HG03442 (cell line): ENCODE measurements around the gene PDE4D.
A peak's percentile ranks its signal among the peaks of the same experiment; 100 is the strongest.

ENCODE experiments used
- ATAC-seq: cut with Tn5 transposase; IDR thresholded peaks from one replicate; pipeline ENCODE4 v1.9.1; 2021; ENCODE audit warnings: mild to moderate bottlenecking, moderate library complexity; ENCODE audit not compliant: unreplicated experiment

The PDE4D gene

DNA sequence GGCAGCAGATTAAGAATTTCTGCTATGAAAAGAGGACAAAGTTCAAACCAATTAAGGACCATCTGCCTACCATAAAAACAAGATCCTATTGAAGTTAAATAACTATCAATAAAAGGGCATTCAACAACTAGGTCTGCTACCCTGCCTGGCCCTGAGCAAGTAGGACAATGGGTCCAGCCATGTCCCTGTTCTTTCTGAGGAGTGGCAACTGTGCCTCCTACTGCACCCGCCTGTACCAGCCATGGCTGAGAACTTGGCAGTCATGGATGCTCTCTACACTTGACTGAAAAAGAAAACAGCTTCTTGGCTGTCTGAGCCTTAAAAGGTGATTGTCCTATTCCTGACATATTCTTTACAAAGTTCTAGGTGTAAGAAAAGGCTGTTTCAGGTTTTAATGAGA, 652.4 kb downstream of the PDE4D start:
- ATAC-seq = no peak

DNA sequence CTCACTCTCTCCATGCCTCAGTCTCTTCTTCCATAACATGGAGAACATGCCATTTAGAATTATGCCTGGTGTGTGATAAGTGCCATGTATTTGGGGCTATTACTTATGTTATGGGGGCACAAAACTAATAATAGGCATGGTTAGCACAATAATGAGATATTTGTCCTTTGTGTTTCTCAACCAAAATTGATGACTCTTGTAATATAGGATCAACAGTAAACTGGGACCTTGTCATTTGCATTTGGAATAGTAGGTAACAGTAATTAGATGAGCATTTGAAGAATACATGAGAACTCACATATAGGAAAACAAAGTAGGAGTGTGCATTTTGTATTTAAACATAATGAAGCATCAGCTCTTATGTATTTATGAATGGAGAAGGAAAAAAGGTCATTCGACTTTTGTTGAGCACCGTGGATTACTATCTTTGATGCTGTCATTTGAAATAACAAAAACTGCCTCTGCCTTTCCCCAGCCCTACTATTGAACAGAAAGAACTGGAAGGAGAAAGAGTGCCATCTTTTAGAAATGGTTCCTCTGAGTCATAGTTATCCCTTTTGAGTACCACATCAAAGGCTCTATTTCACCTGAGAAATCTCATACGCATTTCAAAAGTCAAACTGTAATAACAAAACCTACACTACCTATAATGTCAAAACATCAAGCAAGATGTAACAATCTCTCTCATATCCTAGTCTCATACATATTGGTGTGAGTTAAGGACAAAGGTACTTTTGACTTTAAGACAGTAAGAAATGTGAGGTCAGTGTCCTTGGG, 655.2 kb downstream of the PDE4D start:
- peak; percentile 93 for ATAC-seq

DNA sequence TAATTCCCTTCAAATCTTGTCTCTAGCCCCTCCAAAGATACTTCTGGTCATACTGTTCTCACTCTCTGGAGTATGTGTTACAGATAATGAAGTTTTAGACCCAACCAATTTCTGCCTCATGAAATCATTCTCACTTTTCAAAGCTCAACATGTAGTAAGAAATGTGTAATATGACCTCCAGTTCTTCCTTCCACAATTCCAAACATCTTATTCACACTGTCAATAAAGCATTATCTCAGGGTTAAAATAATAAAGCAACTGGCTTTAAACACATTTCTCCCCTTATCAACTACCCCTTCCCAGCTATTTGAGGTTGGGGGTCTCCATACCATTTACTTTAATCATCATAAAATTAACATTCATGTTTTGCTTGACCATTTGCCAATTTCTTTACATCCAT, 656.5 kb downstream of the PDE4D start:
- no peak for ATAC-seq

DNA sequence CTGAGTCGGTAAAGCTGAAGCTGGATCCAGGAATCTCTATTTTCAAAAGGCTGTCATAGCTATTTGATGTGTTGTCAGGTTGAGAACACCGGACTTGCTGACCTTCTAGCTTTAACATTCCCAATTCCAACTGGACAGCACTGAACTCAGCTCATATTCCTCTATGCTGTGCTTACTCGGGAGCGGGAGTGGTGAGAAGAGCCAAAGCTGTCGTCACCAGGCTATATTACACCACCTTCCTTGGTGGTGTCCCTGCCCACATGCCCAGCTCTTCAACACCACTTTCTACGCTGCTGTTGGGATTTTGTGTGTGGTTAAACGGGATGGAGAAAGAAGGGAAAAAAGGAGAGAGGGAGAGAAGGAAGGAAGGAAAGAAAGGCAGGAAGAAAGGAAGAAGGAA, 657.1 kb downstream of the PDE4D start:
- no peak for ATAC-seq

DNA sequence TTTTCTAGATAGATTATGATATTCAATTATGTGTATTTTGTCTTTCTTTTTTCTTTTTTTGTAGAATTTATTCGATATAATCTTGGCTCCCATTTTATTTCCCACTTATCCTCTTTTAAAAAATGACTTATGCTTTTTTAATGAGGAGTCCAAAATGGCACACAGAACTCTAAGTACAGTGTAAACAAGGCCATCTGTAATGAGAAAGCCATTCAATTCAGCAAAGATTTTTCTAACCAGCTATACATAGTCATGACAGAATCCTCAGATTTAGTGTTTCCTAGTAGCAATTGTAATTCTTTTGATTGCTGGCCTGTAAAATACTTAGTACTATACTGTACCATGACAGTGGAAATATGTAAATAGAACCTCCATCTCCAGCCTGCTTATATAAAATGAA, 659.3 kb downstream of the PDE4D start:
- no peak for ATAC-seq

DNA sequence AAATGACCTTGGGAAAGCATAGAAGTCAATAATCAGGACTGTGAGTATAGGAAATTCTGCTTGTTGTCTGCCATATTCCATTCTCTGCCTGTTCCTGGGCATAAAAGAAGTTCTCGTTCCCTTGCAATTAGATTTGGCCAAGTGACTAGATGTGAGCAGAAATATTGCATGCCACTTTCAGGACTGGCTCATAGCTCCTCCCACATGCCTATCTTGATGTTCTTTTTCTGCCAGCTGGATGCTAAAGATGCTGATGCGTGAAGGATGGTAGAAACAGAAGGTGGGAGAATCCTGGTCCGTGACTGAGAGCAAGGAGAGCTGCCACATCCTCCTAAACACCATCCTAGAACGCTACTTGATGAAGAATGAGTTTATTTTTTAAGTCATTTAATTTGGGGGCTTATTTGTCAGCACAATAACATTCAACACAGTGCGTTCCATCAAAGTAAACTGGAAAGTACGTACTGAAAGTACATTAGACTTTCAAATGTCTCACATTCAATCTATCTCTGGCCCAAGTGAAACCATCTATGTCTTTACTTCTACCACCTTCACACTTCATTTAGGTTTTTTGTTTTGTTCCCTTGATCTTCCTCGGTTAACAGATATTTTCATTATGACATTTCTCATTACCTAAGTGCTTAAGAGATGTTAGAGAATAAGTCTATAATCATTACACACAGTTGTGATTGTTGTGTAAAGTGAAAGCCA, 662.1 kb downstream of the PDE4D start:
- ATAC-seq = no peak

DNA sequence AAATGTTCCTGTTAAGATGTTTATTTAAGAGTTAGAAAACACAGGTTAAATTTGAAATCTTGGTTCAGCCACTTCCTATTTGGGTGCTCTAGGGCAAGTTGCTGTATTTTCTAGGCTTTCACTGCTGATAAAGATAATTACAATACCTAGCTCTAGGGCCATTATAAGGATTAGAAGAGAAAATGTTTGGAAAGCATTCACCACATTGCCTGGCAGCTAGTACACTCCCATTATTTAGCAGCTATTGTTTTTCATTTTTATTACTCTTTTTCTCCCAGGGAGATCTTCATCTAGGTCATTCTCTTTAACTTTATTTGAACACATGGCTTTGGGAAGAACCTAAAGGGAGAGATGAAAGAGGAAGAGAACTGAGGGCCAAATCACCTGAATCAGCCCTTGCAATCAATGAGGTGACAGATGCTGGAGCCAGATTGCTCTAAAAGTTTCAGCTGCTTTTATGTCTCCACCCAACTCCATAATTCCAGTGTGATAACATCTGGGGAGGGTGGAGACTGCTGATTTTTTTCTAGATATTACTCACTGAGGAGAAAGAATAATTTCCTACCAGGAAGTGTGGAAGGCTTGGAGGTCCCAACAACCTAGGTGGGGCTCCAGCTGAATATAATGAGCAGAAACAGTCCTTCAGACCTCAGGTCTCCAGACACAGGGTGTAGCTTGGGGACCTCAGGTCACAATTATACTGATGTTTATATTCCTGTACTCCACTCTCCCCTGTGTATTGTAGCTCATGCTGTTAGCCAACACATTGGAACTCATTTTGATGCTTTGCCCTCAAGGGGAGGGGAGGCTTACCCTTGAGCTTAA, 670.6 kb downstream of the PDE4D start:
- ATAC-seq = no peak

DNA sequence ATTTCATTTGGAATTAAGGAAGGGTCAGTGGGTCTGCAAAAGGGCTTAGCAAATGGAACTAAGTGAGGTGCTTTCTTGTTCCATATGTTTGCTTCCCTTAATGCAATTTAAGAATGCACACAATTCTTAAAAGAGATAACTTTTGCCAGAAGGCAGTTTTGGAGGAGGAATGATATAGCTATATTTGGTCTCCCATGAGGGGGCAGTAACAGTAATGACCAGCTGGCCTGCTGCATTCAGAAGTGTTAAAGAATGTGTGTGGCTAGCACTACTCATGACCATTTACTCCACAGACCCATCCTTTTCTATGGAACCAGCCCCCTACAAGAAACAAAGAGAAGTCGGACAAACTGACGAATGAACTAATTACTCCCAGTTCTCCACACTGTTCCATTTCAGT, 671.8 kb downstream of the PDE4D start:
- no peak for ATAC-seq

DNA sequence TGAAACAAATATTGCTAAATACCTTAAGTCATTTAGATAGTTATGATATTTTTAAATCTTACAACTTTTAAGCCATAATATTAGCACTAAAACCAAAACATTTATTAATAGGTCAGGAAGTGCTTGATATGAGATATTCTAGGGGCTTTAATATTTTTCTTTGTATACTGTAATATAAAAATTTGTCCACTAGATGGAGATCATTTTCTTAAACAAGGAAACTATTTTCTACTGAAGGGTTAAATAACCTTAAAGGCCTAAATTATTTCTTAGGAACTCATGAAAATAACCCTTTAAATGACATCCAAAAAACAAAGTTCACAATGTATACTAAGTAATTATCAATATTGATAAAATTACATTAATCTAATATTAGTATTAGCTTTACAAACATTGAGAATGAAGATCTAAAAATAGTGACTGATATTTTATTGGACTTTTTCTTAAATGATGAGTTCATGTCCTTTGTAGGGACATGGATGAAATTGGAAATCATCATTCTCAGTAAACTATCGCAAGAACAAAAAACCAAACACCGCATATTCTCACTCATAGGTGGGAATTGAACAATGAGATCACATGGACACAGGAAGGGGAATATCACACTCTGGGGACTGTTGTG, 675.0 kb downstream of the PDE4D start:
- no peak for ATAC-seq

DNA sequence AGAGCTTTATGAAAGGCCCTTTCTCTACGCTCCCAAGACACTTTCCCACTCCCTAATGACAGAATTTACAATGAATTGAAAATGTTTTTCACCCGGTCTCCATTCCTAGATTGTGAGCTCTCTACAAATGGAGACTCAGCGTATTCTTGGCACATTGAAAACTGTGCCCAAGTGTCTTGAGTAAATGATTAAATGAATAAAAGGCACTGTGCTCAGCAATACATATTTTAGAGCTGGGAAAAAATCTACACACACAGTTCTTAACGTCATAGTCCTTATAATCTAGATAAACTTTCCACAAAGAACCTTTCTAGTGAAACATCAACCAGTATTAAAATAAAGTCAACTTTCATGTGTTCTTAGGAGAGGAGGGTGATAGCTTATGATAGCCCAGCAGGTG, 676.7 kb downstream of the PDE4D start:
- ATAC-seq = no peak

DNA sequence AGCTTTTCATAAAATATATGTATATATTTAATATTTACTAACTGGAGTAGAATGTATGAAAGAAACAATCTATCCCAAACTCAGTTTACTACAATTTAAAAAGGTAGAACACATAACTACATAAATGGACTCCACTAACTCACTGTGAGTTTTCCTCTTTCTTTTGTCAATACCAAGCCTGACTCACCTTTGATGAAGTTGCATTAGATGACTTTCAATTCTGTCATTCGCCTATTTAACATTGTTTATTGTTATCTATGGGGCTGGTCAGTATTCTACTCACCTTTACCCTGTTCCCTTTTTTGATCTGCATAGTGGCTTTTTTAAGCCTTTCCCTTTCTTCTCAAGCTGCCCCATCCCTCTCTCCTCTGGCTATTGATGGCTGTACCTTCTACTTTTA, 680.9 kb downstream of the PDE4D start:
- ATAC-seq = no peak

DNA sequence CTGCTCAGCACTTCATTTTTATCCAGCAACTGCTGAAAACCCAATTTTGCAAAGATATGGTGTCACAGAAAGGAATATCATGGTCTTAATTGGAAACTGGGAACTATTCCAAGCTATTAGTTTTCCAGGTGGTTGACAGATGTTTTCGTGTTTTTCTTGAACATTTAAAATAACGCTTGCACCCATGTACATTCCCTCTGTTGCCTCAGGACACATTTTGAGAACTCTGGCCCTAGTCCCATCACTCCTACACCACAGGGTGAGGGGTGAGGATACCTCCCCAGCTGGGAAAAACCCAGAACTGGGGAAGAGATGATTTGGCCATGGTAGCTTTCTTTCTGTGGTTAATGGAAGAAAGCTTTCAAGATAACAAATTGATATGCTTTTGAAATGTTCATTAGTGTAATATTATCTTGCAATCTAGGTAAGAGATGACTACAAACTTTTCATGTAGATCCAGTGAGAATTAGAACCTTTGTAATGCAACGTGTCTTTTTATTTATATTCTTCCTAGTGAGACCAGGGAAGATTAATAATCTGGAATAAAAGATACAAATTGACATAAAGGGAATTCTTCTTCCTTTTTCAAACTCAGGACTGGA, 683.7 kb downstream of the PDE4D start:
- no peak for ATAC-seq

DNA sequence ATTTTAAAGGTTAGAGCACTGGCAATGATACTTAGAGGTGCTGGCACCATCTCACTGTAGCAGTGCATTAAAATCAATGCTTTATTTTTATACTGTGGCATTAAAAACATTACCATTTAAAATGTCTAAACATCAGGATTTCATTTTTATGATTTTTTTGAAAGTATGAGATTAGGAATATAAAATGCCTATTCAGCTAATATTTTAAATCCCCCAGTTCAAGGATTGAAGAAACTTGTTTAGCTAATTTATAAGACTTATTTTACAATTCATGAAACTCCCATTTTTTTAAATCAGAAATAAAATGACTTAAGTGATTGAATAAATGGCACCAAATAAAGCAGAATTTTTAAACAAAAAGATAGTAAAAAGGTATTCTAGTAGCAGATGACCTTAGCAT, 685.1 kb downstream of the PDE4D start:
- no peak for ATAC-seq

DNA sequence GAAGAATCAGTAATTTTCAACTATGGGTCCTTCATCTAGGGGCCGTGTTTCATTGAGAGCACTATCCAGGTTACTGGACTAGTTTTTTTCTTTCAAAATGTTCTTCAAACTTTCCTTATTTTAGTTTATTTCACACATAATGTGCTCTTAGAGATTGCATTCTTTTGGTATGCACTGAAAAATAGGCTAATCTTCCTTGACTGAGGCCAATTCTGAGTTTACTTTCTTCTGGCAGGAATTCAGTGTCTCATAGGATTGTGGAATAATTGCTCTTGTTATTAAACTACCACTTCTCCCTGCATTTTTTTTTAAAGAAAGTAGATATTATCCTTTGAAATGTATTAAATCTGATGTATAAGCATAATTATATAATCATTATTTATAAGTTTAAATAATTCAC, 686.1 kb downstream of the PDE4D start:
- ATAC-seq = no peak

DNA sequence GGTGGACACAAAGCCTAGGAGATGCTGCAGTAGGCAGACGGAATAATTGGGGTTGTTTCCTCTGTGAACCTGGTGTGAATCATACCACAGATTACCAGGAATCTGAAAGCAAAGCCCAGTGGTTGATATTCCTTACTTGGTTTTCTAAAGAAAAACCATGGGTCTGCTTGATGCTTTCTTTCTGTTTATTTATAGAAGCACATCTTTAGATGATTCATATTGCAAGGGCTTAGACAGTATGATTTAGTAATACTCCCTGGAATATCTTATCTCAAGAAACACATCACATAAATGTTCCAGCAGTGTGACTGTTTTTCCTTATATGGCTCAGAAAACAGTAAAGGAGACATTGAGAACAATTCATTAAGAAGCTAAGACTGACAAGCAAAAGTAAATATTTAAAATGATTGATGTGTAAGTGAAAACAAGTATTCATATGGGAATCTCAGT, 687.4 kb downstream of the PDE4D start:
- no peak for ATAC-seq

DNA sequence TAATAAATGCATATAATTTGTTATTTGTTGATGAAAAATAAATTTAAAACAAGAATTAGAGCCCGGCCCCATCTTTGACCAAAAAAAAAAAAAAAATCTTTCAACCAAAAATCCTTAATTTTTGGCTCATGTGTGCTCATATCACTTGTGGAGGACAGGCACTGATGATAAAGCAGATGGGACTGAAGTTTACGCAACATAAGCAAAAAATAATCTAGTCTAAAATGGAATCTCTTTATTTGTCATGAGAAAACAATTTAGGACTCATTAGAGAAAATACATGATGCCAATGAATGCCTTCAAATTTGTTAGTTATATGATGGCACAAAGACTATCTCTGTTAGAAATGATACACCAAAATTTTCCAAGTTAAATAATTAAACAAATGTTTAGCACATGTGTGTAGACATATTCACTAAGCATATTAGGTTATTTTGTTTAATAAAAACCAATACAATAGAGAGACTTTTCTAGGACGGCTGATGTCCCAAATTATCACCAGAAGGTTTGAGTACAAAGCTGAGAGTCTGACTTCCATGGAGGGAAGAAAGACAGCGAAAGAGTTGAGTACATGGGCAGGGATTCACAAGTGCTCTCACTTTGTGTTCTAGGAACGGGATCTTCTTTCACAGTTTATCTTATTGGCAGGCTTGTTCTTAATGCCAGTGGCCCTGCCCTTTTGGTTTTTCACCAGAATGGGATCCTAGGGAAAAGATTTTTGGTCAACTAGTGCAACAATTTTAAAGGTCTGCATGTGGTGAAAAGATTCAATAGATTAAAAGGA, 689.2 kb downstream of the PDE4D start:
- ATAC-seq = no peak

DNA sequence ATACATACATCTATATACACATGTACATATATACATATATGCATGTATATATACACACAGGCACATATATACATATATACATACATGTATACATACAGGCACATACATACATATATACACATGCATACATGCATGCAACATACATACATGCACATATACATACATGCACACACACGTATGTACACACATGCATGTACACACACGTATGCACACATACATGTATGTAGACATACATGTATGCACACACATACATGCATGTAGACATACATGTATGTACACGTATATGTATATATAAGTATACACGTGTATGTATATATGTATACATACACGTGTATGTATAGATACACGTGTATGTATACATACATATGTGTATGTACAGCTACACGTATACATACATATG, 693.7 kb downstream of the PDE4D start:
- ATAC-seq = no peak

DNA sequence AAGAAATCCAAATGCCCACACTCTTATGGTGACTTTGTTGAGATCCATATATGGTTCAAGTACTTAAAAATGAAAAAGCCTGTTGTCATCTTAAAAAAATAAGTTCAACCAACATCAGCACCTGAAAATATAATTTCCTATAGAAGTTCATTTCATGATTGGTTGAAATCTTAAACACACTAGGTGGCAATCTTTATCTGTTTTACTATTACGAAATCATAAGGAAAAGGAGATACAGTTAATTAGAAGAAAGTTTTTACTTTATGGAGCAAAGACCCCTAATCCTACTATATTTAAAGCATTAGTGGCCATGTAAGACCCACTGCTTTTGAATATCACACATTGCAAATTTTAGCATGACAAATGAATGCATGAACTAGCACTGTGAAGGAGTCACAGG, 694.7 kb downstream of the PDE4D start:
- no peak for ATAC-seq

DNA sequence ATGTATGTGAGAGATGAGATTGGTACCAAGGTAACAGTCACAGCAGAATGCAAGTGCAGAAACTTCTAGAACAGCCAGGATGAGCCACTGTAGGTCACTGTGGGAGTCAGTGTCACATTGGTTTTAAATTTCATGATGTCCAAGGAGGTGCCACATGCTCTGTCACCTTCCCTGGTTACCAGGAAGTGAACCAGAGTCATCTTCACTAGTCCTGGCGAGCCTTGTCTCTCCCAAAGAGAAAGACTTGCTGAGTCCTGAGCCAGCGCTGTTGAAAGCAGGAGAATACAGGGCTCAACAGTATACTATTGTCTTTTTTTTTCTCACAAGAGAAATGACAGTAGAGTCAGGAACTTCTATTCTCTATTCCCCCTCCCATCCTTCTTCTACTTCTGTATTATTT, 695.2 kb downstream of the PDE4D start:
- no peak for ATAC-seq

DNA sequence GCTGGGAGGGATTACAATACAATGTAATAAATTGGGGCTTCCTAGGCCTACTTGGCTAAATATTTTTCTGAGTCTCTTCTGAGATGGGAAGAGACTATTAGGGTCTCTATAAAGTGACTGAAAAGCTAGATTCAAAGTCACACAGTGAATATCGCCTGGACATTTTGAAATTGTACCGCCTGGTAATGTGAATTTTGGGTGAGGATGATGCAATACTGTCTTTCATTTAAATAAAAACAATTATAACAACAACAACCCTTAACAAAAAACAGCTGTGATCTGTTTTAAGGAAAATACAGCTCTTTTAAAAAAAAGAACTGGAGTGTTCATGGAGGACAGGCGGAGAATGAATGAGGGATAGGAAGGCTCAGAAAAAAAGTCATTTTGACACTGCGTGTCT, 695.6 kb downstream of the PDE4D start:
- ATAC-seq = no peak
